NOMO-1 (cell line): Measurements from ENCODE around the gene MASP2.
A peak's percentile ranks its signal among the peaks of the same experiment; 100 is the strongest.
"Not testable (repeated sequence)": the region's sequence is repeated elsewhere in the genome, so short reads cannot be mapped to it uniquely, and the experiment has no call there.

Experiments used
- DNase-seq, 2 experiments: peaks; one replicate each; lab custom pipeline; 2025; ENCODE audit not compliant: unreplicated experiment in 2 of 2; lab: John Stamatoyannopoulos, UW

MASP2 gene

GRCh38 chr1:11046625-11047365 is at the start of gene MASP2:
Gene MASP2, minus strand, starts transcription at chr1:11047239. Its CDS starts 32 bp downstream, at chr1:11047207.
- no peak for DNase-seq

GRCh38 chr1:11083784-11084183 is 36.7 kb upstream of the MASP2 start:
- DNase-seq: not testable (repeated sequence)

DNA sequence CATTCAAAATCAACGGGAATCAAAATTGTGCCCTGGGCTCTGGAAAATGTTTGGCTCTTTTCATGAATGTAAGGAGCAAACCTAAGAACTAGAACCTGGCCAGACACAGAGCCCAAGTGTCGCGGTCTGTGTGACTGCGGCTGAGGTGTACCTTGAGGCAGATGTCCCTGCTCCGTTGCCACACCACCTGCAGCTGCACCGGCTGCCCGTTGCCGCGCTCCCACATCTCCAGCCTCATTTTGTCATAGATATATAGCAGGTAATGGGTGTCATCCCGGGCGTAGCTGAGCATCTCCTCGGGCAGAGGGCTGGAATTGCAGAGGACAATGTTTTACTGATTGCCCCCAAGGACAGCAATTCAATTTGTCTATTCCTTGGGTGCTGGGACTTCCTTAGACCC is 33.9 kb upstream of the MASP2 start:
- no peak for DNase-seq

DNA sequence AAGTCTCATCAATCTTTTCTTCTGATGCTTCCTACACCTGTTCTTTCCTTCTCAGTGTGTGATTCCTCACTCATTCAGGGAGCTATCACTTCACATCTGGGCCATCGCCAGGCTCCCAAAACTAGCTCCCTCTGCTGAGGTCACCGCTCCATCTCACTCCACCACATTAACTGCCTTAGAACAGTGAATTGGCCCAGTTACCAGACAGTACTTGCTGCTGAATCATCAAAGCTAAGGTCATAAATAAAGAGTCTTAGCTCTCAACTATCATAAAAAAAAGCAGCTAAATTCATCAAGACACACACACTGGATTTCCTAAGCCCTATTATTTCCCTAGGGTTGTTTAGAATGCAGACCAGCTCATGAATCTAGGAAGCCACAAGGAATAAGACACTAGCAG is 31.6 kb upstream of the MASP2 start:
- no peak for DNase-seq

- DNase-seq: not testable (repeated sequence)
Measured at GRCh38 chr1:11073398-11073797, 26.4 kb upstream of the MASP2 start.

DNA sequence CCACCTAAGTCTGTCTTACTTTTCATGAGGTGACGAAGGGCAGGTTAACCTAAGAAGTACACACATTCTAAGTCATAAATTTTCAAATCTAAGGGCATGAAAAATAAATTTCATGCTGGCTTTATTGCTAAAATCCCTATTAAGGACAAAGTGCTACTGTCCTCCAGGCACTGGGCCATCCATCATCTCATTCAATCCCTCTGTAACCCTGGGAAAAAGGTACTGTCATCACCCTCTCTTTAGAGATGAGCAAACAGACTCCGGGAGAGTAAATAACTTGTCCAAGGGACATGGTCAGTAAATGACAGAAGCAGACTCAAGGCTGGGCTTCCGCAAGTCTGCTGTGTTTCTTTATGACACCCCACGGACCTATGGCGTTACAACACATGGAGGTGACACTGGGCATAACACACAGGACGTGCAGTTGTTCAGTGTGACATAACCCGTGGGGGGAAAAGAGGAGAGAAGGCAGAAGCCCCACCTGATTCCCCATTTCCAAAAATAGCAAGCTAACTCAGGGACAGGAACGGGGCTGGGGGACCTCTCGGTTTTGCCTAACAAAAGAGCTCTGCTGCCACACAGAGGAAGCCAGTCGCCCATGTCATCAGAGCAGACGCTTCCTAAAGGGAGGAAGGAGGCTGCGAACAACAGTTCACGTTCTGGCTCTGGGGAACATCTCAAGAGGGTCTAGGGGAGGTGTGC is 25.3 kb upstream of the MASP2 start:
- DNase-seq: no peak

DNA sequence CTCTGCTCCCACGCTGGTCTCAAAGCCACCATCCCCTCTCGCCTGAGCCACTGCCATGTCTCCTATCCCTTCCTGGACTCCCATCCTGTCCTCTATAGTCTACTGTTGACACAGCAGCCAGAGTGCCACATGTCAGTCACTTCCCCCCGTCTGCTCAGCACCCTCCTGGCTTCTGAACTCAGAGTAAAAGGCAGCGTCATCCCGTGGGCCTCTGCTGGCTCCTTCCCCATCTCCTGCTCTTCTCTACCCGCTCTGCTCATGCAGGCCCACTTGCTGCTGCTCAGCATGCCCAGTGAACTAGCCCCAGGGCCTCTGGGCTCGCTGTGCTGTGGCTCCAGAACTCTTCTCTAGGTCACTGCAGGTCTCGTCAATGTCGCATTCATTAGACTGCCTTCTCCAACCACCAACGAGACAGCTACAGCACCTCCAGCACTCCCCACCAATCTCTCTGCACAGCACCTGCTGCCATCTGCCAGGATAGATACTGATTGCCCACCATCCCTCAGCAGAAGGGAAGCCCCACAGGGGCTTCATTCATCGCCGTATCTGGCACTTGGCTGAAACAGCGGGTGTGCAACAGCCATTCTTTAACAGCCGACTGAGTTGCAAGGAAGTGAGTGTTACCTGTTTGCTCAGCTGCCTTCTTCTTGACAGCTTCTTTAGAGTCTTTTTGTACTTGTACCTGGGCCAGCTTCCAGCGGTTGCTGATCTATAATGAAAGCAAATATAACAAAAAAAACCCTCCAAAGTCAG is 24.6 kb upstream of the MASP2 start:
- no peak for DNase-seq

- DNase-seq: no peak
Measured at GRCh38 chr1:11070876-11071275, 23.8 kb upstream of the MASP2 start.

DNA sequence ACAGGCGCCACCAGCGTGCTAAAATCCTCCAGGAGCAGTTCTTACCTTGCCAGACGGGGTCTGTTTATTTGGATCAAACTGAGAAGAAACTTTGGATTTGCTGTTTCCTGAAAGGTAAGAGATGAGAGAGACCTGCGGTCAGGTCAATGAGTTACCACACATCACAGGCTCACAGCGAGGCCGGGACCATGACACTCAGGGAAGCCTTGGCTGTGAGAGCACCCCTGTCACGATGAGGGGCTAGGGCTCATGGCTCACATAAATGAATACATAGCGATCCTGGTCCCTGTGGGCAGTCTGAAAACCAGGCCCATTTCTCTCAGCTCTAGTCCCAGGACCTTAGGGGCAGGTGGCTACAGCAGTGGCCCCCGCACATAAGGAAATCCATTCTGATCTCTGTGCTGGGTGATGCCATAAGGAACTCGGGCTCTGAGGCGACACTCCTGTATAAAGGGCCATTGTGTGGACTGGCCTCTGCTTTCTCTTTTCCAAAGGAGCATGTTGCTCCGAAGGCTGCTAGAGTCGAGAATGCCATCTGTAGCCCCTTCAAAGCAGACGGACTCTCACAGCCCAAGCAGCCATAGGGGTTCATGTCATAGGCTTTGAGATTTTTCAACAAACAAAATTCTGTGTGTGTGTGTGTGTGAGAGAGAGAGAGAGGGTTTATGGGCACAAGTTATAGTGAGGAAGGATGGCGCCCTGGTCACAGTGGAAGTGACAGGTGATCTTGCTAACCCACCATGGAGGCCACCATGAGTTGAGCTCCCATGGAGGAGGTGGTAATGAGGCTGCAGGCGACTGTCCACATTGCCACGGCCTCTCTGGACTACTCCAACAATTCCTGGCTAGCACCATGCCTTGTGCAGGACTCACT is 21.8 kb upstream of the MASP2 start:
- DNase-seq: no peak

DNA sequence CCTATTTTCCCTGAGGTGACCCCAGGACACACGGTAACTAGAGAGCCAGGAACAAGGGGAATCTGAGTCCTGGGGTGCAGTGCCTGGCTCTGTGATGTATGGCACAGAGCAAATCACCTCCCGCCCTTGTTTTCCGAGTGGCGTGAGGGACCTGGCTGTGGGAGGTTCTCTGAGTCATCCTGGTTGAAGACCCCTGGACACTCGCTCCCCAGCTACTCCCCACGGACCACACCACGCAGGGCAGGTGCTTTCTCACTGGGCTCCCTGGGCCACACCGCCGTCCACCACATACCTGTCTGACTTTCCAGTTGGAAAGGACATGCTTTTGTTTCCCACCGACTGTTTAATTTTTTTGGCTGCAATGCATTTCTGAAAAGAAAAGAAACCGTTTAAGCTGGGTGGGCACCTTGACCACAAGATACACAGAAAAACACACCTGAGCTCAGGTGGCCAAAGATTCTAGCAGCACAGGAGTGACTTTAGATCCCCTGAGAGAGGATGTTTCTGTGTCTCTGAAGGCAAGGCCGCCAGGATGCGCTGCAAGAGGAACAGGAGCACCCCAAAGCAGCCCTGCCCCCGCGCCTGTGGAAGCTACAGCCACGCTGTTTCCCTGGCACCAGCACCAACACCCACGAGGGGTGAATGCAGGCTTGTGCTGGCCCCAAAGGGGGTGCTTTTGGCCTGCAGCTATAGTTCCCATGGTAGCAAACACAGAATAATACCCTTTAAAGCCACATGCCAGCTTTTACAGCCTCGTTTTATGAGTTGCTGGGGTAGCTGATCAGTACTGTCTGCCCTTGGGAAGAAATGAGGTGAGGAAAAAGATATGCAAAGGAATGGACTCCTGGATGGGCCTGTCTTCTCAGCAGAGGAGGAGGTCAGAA is 20.9 kb upstream of the MASP2 start:
- no peak for DNase-seq

DNA sequence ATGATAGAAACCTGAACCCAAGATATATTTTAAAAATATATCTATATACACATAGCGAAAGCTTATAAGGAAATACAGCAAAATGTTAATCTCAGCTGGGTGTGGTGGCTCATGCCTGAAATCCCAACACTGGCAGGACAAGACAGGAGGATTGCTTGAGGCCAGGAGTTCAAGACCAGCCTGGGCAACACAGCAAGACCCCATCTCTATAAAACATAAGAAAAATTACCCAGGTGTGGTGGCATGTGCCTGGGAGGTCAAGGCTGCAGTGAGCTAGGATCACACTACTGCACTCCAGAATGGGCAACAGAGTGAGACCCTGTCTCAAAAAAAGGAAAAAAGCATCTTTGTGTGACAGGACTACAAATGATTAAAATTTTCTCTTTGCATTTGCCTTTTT is 18.8 kb upstream of the MASP2 start:
- DNase-seq: no peak

- no peak for DNase-seq
Measured at GRCh38 chr1:11064942-11065341, 17.9 kb upstream of the MASP2 start.

GRCh38 chr1:11063937-11064537 is 17.0 kb upstream of the MASP2 start:
- DNase-seq: not testable (repeated sequence)

GRCh38 chr1:11062965-11063401 is 15.9 kb upstream of the MASP2 start:
- no peak for DNase-seq

DNA sequence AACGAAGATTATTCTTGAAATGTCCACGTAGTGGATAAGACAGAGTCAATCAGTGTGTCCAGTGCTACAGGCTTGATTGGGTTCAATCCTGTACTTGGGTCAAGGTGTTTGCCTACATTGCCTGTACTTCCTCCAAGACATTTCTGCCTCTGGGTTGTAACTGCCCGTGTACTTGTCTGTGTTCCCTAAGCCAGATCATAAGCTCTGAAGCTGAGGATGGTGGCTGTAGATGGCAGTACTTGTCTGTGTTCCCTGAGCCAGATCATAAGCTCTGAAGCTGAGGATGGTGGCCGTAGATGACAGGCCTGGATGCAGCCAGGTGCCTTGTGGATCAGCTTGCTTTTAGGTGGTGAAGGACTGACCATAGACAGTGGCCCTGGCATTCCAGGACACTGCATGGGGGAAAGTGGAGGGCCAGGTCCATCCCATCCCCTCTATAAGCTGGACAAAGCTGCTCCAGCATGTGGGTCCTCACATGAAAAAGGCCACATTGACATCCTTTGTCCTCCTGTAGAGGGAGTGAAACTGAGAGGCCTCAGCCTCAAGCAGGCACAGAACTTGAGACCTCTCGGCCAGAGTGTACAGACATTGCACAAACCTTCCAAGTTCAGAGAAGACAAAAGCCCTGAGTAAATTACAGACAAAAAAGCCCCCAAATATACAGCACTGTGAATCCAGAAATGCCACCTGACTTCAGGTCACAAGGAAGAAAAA is 14.8 kb upstream of the MASP2 start:
- DNase-seq: no peak

DNA sequence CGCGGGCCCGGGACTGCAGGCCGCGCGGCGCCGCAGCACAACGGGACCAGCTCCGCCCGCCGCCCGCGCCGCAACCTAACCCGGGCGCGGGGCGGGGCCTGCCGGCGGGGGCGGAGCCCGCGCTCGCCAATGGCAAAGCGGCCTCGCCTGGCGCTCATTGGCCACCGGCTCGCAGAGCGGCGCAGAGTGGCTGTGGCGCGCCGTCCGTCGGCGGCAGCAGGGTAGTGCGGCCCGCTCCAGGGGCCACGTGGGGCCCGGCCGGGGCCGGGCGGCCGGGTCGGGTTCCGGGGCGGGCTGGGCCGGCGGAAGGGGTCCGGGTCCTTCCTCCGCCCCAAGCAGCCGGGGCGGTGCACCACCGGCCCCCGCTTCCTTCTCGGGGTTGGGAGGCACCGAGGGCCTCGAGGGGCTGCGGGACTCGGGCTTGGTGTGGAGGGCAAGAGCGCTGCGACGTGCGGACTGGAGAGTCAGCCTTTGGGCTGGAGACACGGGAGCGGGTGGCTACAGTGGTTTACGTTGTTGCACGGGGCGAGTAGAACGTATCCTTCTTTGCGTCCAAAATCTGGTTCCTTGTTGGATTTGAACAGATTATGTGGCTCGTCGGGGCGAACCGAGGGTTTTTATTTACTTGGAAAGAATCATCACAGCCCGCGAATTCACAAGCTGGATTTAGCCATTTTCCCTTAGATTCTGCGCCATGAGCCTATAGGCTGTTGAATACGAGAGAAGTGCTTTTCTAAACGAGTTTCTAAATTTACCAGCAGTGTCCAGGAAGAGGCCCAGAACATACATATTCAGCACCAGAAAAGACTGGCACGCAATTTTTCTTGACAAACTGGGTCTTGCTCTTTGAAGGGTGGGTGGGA is 13.2 kb upstream of the MASP2 start, which contains the start of gene SRM:
Gene SRM (minus strand): TSS at position 51 of the 863 bp plus-strand sequence. CDS start 75 bp downstream, outside the sequence.
- DNase-seq: peak; percentile 92 to 95

GRCh38 chr1:11059155-11059967 is 12.3 kb upstream of the MASP2 start:
- no peak for DNase-seq
